Liver (tissue), 9 donors: ENCODE results near the gene WNT8B. TPM values are rescaled to one million over a fixed set of nuclear protein-coding genes. Genes with fewer than 3 reads are reported as not detected.

Source experiments
- DNase-seq: peaks from one replicate; pipeline ENCODE4 v3.0.0-alpha.2; 2017; ENCODE audit warnings: low spot score
- H3K27ac ChIP-seq, 2 donors: one replicate each; pipeline ENCODE4 v1.7.0; 2013; ENCODE audit warnings: inconsistent platforms in 2 of 2, low read length in 2 of 2, control low read depth in 1 of 2, low read depth in 1 of 2, mild to moderate bottlenecking in 1 of 2
- H3K27me3 ChIP-seq, 4 donors: one replicate each; pipeline versions ENCODE4 v1.6.1 to v1.7.0; 2013; ENCODE audit warnings: low read length in 3 of 4, inconsistent platforms in 1 of 4, mild to moderate bottlenecking in 1 of 4, moderate library complexity in 1 of 4; ENCODE audit not compliant: control insufficient read depth in 4 of 4, insufficient read depth in 4 of 4
- H3K36me3 ChIP-seq, 4 donors: one replicate each; pipeline versions ENCODE4 v1.6.1 to v1.7.0; 2013; ENCODE audit warnings: low read length in 3 of 4, mild to moderate bottlenecking in 3 of 4, low read depth in 1 of 4, moderate library complexity in 1 of 4; ENCODE audit not compliant: control insufficient read depth in 4 of 4, insufficient read depth in 3 of 4
- H3K4me1 ChIP-seq, 4 donors: one replicate each; pipeline versions ENCODE4 v1.6.1 to v1.7.0; 2013; ENCODE audit warnings: low read length in 3 of 4, mild to moderate bottlenecking in 3 of 4, moderate library complexity in 1 of 4; ENCODE audit not compliant: control insufficient read depth in 4 of 4, insufficient read depth in 4 of 4
- H3K4me3 ChIP-seq, 3 donors: one replicate each; pipeline versions ENCODE4 v1.6.1 to v1.7.0; 2013; ENCODE audit warnings: low read length in 3 of 3, control low read depth in 1 of 3, low read depth in 1 of 3, mild to moderate bottlenecking in 1 of 3
- H3K9ac ChIP-seq, 2 donors: one replicate each; pipeline ENCODE4 v1.7.0; 2013; ENCODE audit warnings: low read length in 2 of 2, mild to moderate bottlenecking in 2 of 2, moderate library complexity in 2 of 2, control low read depth in 1 of 2, low read depth in 1 of 2
- H3K9me3 ChIP-seq, 4 donors: one replicate each; pipeline versions ENCODE4 v1.6.1 to v1.7.0; 2013; ENCODE audit warnings: low read length in 3 of 4; ENCODE audit not compliant: control insufficient read depth in 4 of 4
- CTCF ChIP-seq: fragments of 150-350 bp; IDR thresholded peaks from 2 replicates; pipeline ENCODE4 v1.5.1; 2017; ENCODE audit warnings: improper control_type of control experiment, low read depth, low read length; ENCODE audit not compliant: missing input control
- EGR1 ChIP-seq, 2 donors: IDR thresholded peaks; 2 replicates each; pipeline ENCODE4 v1.6.1; 2016 to 2018; ENCODE audit warnings: antibody characterized with exemption in 2 of 2, low read depth in 2 of 2
- FOXA1 ChIP-seq: IDR thresholded peaks from 2 replicates; pipeline ENCODE4 v1.6.1; 2016; ENCODE audit warnings: antibody characterized with exemption
- FOXA2 ChIP-seq: IDR thresholded peaks from 2 replicates; pipeline ENCODE4 v1.6.1; 2016; ENCODE audit warnings: antibody characterized with exemption
- GABPA ChIP-seq, 2 donors: IDR thresholded peaks in 1 of 2; conservative IDR thresholded peaks in 1 of 2; 2 replicates each; pipeline ENCODE4 v1.6.1; 2016; ENCODE audit warnings: antibody characterized with exemption in 2 of 2, mild to moderate bottlenecking in 1 of 2, moderate library complexity in 1 of 2
- HNF4A ChIP-seq, 2 donors: conservative IDR thresholded peaks; 2 replicates each; pipeline ENCODE4 v1.6.1; 2016; ENCODE audit warnings: antibody characterized with exemption in 2 of 2, mild to moderate bottlenecking in 2 of 2
- HNF4G ChIP-seq: IDR thresholded peaks from 2 replicates; pipeline ENCODE4 v1.6.1; 2016; ENCODE audit warnings: antibody characterized with exemption
- JUND ChIP-seq, 2 donors: IDR thresholded peaks; 2 replicates each; pipeline ENCODE4 v1.6.1; 2016; ENCODE audit warnings: antibody characterized with exemption in 2 of 2
- NR2F2 ChIP-seq: IDR thresholded peaks from 2 replicates; pipeline ENCODE4 v1.6.1; 2016; ENCODE audit warnings: antibody characterized with exemption
- RAD21 ChIP-seq, 2 donors: IDR thresholded peaks; 2 replicates each; pipeline ENCODE4 v1.6.1; 2016; ENCODE audit warnings: antibody characterized with exemption in 2 of 2, mild to moderate bottlenecking in 2 of 2
- REST ChIP-seq: IDR thresholded peaks from 2 replicates; pipeline ENCODE4 v1.6.1; 2016; ENCODE audit warnings: antibody characterized with exemption, mild to moderate bottlenecking
- RXRA ChIP-seq, 2 donors: IDR thresholded peaks; 2 replicates each; pipeline ENCODE4 v1.6.1; 2017 to 2018; ENCODE audit warnings: antibody characterized with exemption in 2 of 2, mild to moderate bottlenecking in 1 of 2
- SP1 ChIP-seq: IDR thresholded peaks from 2 replicates; pipeline ENCODE4 v1.6.1; 2018; ENCODE audit warnings: antibody characterized with exemption, mild to moderate bottlenecking
- TAF1 ChIP-seq: conservative IDR thresholded peaks from 2 replicates; pipeline ENCODE4 v1.6.1; 2016; ENCODE audit warnings: antibody characterized with exemption, mild to moderate bottlenecking
- YY1 ChIP-seq: IDR thresholded peaks from 2 replicates; pipeline ENCODE4 v1.6.1; 2016; ENCODE audit warnings: antibody characterized with exemption, mild to moderate bottlenecking
- WGBS: extraction: QIAGEN DNeasy Blood & Tissue Kit; methylation state at CpG from one replicate; pipeline ENCODE4 v1.1.7; 2013; 5-methylcytosine and 5-hydroxymethylcytosine counted together
- polyA plus RNA-seq, 2 donors: library from polyadenylated mRNA; stranded (reverse) in 1 of 2; unstranded in 1 of 2; fragments of 200-250 nt in 1 of 2; fragments of >200 nt in 1 of 2; fragmentation: Nextera tagmentation in 1 of 2; extraction: Ambion mirVana in 1 of 2; gene quantifications; one replicate each; pipeline versions ENCODE4 v1.2.1 to v1.2.3, GENCODE V29; 2013 to 2015
- total RNA-seq, 2 donors: library from RNA; depleted of rRNA; stranded (reverse); fragments of >200 nt; gene quantifications; one replicate each; pipeline ENCODE4 v1.2.3, GENCODE V29; 2014
- TF ChIP-seq, protein P1 (sequence below): IDR thresholded peaks from 2 replicates; pipeline ENCODE4 v1.6.1; 2016; ENCODE audit warnings: antibody characterized with exemption
- TF ChIP-seq, protein P2 (sequence below): IDR thresholded peaks from 2 replicates; pipeline ENCODE4 v1.6.1; 2016; ENCODE audit warnings: antibody characterized with exemption
- donor health status: healthy.
- donor health status: healthy.
- donor health status: healthy.
- donor health status: healthy.
- donor health status: healthy.

The WNT8B gene
- total and polyA plus RNA-seq, 4 donors: not detected

DNA sequence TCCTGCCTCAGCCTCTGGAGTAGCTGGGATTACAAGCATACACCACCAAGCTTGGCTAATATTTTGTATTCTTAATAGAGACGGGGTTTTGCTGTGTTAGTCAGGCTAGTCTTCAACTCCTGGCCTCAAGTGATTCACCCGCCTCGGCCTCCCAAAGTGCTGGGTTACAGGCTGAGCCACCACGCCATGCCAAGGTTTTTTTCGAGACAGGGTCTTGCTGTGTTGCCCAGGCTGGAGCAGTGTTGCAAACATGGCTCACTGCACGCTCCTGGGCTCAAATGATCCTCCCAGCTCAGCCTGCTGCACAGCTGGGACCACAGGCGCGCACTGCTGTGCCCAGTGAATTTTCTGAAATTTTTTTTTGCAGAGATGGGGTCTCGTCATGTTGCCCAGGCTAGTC, 60.1 kb downstream of the WNT8B start:
- no peak overlapping the region for H3K4me3 ChIP-seq
- peaks cover 3 to 16% (median 6%) of the 10 kb centered on the region in 4 donors for H3K4me1 ChIP-seq
- no peaks in the 10 kb centered on the region for H3K9me3 ChIP-seq
- TF ChIP-seq, protein P1, sequence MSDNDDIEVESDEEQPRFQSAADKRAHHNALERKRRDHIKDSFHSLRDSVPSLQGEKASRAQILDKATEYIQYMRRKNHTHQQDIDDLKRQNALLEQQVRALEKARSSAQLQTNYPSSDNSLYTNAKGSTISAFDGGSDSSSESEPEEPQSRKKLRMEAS: no peak
- no peak for TF ChIP-seq SP1
- TF ChIP-seq FOXA2: no peak
- TF ChIP-seq JUND (IDR thresholded peaks at IDR 0.05): no peak
- no peak for TF ChIP-seq HNF4G
- no peak for TF ChIP-seq RXRA (IDR thresholded peaks at IDR 0.05)
- no peaks in the 10 kb centered on the region for H3K27me3 ChIP-seq
- no peak for DNase-seq
- H3K9ac ChIP-seq: no peak overlapping the region
- H3K27ac ChIP-seq: no peak overlapping the region
- WGBS: 91% methylated on average over 9 of the region's 9 CpGs
- peaks cover 0 to 31% (median 28%) of the 10 kb centered on the region in 4 donors for H3K36me3 ChIP-seq

DNA sequence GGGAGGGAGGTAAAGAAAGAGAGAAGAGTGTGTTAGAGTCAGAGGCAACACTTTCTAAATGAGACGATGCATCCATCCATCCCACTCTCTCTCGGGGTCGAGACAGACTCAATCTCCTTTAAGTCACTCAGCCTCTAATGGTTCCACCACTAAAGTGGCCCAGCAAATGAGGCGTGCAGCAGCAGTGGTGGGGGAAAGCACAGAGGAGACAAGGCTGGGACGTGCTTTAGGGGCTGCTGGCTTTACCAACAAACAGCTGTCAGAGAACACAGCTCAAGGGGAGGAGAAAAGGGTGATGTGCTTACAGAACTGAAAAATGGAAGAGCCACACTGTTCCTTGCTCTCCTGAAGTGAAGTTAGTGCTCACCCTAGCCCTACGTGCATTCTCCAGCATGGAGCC, 61.4 kb downstream of the WNT8B start:
- 93% methylated on average over 6 of the region's 6 CpGs for WGBS
- Histone ChIP-seq H3K9me3 (no peaks in the 10 kb centered on the region), H3K4me3 (no peak overlapping the region), H3K4me1 (peaks cover 3 to 16% (median 11%) of the 10 kb centered on the region in 4 donors), H3K27me3 (no peaks in the 10 kb centered on the region), H3K9ac (no peak overlapping the region), H3K36me3 (peaks cover 0 to 31% (median 28%) of the 10 kb centered on the region in 4 donors), H3K27ac (no peak overlapping the region)
- TF ChIP-seq REST: no peak
- no peak for TF ChIP-seq HNF4A (conservative IDR thresholded peaks at IDR 0.05)
- TF ChIP-seq FOXA2: no peak
- no peak for DNase-seq

DNA sequence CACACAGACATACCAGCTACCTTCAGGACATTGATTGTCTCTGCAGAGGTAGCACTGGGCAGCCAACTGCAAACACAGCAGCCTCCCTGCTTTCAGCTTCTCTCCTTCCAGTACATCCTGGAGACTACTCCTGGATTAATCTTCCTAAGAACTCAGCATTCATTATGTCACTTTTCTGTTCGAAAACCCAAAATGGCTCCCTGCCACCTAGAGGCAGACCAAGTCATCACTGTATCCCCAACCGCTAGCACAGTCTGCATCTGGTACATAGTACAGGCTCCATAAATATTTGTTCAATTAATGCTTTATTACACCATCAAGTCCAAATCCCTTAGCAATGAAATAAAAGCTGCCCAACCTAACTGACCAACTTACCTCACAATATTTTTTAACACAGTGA, 61.8 kb downstream of the WNT8B start:
- DNase-seq: no peak
- no peak overlapping the region for H3K9ac ChIP-seq
- no peaks in the 10 kb centered on the region for H3K9me3 ChIP-seq
- H3K4me1 ChIP-seq: peaks cover 1 to 15% (median 10%) of the 10 kb centered on the region in 4 donors
- peaks cover 0 to 31% (median 28%) of the 10 kb centered on the region in 4 donors for H3K36me3 ChIP-seq
- no peaks in the 10 kb centered on the region for H3K27me3 ChIP-seq
- H3K27ac ChIP-seq: no peak overlapping the region
- WGBS: 80% methylated on average over 2 of the region's 2 CpGs
- no peak overlapping the region for H3K4me3 ChIP-seq
- TF ChIP-seq NR2F2: no peak
- TF ChIP-seq EGR1 (IDR thresholded peaks at IDR 0.05; ENCODE audit: low read depth in 2 of 2): no peak
- no peak for TF ChIP-seq YY1
- TF ChIP-seq TAF1: no peak
- TF ChIP-seq REST: no peak
- TF ChIP-seq, protein P2, sequence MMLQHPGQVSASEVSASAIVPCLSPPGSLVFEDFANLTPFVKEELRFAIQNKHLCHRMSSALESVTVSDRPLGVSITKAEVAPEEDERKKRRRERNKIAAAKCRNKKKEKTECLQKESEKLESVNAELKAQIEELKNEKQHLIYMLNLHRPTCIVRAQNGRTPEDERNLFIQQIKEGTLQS: no peak
- no peak for TF ChIP-seq JUND (IDR thresholded peaks at IDR 0.05)
- TF ChIP-seq HNF4G: no peak
- TF ChIP-seq FOXA1: no peak
- no peak for TF ChIP-seq FOXA2
- TF ChIP-seq RXRA (IDR thresholded peaks at IDR 0.05): no peak
- TF ChIP-seq SP1: no peak
- TF ChIP-seq HNF4A (conservative IDR thresholded peaks at IDR 0.05): no peak
- no peak for TF ChIP-seq CTCF
- no peak for TF ChIP-seq GABPA (IDR thresholded peaks at IDR 0.05 in 1 of 2, conservative IDR thresholded peaks at IDR 0.05 in 1 of 2)
- no peak for TF ChIP-seq RAD21 (IDR thresholded peaks at IDR 0.05)
- TF ChIP-seq, protein P1: no peak
